SK-N-SH treated with all-trans-retinoic acid at 6 μM for 48 hours (cell line): ENCODE data around the gene RPA3.

Experiments
- CSDC2 ChIP-seq: fragments of 250-450 bp; sonication (Bioruptor Pico); IDR thresholded peaks from 2 replicates; pipeline ENCODE4 v1.5.0; 2020; ENCODE audit warnings: mild to moderate bottlenecking, moderate library complexity
- OSR1 ChIP-seq: fragments of 250-450 bp; sonication (Bioruptor Pico); IDR thresholded peaks from 2 replicates; pipeline ENCODE4 v1.8.0; 2022; ENCODE audit warnings: moderate library complexity, mild to moderate bottlenecking, inconsistent platforms
- PPARA ChIP-seq: fragments of 250-450 bp; sonication (Bioruptor Pico); IDR thresholded peaks from 2 replicates; pipeline ENCODE4 v1.5.0; 2020; ENCODE audit warnings: mild to moderate bottlenecking, borderline replicate concordance
- ZC3H10 ChIP-seq: fragments of 250-450 bp; sonication (Bioruptor Pico); IDR thresholded peaks from 2 replicates; pipeline ENCODE4 v1.5.1; 2021; ENCODE audit warnings: mild to moderate bottlenecking, moderate library complexity
- ZNF8 ChIP-seq: fragments of 450-650 bp; formaldehyde crosslinking; IDR thresholded peaks from 2 replicates; pipeline ENCODE4 v1.5.0; 2020; ENCODE audit warnings: mild to moderate bottlenecking, moderate library complexity
- TF ChIP-seq, protein P1 (sequence below): fragments of 250-450 bp; sonication (Bioruptor Pico); IDR thresholded peaks from 2 replicates; pipeline ENCODE4 v1.8.0; 2020; ENCODE audit warnings: mild to moderate bottlenecking, moderate library complexity, borderline replicate concordance

DNA sequence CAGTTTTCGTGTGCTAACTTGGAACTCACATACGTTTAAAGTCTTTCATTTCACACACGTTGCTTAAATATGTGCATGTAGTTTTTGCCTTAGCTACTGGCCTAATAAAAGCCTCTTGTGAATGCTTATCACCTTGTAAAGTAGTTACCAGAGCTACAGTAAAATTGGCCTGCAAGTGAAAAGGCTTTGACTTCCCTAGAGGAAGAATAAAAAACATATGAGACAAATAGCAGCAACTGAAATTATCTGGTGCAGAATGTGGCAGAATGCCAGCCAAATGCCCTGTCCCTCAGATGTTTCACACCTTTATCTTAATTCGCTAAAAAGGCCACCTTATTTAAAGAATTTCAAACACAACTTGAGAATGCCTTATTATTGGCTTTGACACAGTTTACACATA is 28.1 kb upstream of the RPA3 start:
- TF ChIP-seq, protein P1, sequence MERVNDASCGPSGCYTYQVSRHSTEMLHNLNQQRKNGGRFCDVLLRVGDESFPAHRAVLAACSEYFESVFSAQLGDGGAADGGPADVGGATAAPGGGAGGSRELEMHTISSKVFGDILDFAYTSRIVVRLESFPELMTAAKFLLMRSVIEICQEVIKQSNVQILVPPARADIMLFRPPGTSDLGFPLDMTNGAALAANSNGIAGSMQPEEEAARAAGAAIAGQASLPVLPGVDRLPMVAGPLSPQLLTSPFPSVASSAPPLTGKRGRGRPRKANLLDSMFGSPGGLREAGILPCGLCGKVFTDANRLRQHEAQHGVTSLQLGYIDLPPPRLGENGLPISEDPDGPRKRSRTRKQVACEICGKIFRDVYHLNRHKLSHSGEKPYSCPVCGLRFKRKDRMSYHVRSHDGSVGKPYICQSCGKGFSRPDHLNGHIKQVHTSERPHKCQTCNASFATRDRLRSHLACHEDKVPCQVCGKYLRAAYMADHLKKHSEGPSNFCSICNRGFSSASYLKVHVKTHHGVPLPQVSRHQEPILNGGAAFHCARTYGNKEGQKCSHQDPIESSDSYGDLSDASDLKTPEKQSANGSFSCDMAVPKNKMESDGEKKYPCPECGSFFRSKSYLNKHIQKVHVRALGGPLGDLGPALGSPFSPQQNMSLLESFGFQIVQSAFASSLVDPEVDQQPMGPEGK (CRISPR knock-in tag) = no peak
- TF ChIP-seq ZNF8 (CRISPR knock-in tag) (no peak), CSDC2 (CRISPR knock-in tag) (no peak), PPARA (CRISPR knock-in tag) (no peak), OSR1 (CRISPR knock-in tag) (no peak), ZC3H10 (CRISPR knock-in tag) (no peak)
